ENCODE data around the gene NEXN.

Gene NEXN

GRCh38 chr1:77888081-77888780 lies at the start of gene NEXN:
NEXN (plus strand) TSS chr1:77888624; CDS start chr1:77916107, 27,483 bp downstream.
- DNase-seq, result peak; percentile 89

- no peak for DNase-seq
Measured at GRCh38 chr1:77841574-77841973, 46.9 kb upstream of the NEXN start.

- DNase-seq, result no peak
Measured at GRCh38 chr1:77845951-77846350, 42.5 kb upstream of the NEXN start.

GRCh38 chr1:77846966-77847365 lies 41.5 kb upstream of the NEXN start:
- no peak for DNase-seq

- DNase-seq, result no peak
Measured at GRCh38 chr1:77847621-77848080, 40.8 kb upstream of the NEXN start.

- peak; percentile 7 for DNase-seq
Measured at GRCh38 chr1:77850082-77850481, 38.3 kb upstream of the NEXN start.

- DNase-seq, result no peak
Measured at GRCh38 chr1:77857552-77857951, 30.9 kb upstream of the NEXN start.

- no peak for DNase-seq
Measured at GRCh38 chr1:77858725-77859124, 29.7 kb upstream of the NEXN start.

GRCh38 chr1:77859248-77859647 lies 29.2 kb upstream of the NEXN start:
- DNase-seq, result no peak

GRCh38 chr1:77866296-77866695 lies 22.1 kb upstream of the NEXN start:
- DNase-seq, result no peak

GRCh38 chr1:77872645-77873044 lies 15.8 kb upstream of the NEXN start:
- DNase-seq, result peak; percentile 9

GRCh38 chr1:77873461-77873860 lies 15.0 kb upstream of the NEXN start:
- no peak for DNase-seq

- no peak for DNase-seq
Measured at GRCh38 chr1:77874804-77875445, 13.5 kb upstream of the NEXN start.

- DNase-seq, result no peak
Measured at GRCh38 chr1:77876884-77877283, 11.5 kb upstream of the NEXN start.

GRCh38 chr1:77881061-77881460 lies 7.4 kb upstream of the NEXN start:
- DNase-seq, result no peak

GRCh38 chr1:77882411-77882810 lies 6.0 kb upstream of the NEXN start:
- DNase-seq, result no peak

- peak; percentile 72 for DNase-seq
Measured at GRCh38 chr1:77888781-77889642, 588 bp downstream of the NEXN start.

- no peak for DNase-seq
Measured at GRCh38 chr1:77889671-77890070, 1.2 kb downstream of the NEXN start.

GRCh38 chr1:77891200-77891599 lies 2.8 kb downstream of the NEXN start:
- DNase-seq, result no peak

GRCh38 chr1:77899647-77900320 lies 11.4 kb downstream of the NEXN start:
- DNase-seq, result no peak

- peak; percentile 71 for DNase-seq
Measured at GRCh38 chr1:77900687-77901293, 12.4 kb downstream of the NEXN start.

GRCh38 chr1:77905603-77906002 lies 17.2 kb downstream of the NEXN start:
- DNase-seq, result no peak

Data from OCI-M1 (cell line).